H1 (cell line): ENCODE results near the gene KATNAL1. TPM values are rescaled to one million over a fixed set of nuclear protein-coding genes. Genes with fewer than 3 reads are reported as not detected.

Experiments used
- CTCF ChIA-PET: fragments of 300-600 bp; sonication (Branson Sonifier 250); formaldehyde crosslinking; loops from one replicate; lab custom pipeline; 2021; ENCODE audit not compliant: partially characterized antibody; lab: Charles Lee
- POLR2A ChIA-PET: fragments of 300-600 bp; sonication (Branson Sonifier 250); formaldehyde crosslinking; loops from one replicate; lab custom pipeline; 2021; ENCODE audit warnings: inconsistent platforms; ENCODE audit not compliant: partially characterized antibody; lab: Charles Lee
- DNase-seq, 2 experiments: peaks; one replicate each; pipeline versions ENCODE4 v3.0.0 to v3.0.0-alpha.2; 2010 to 2022; ENCODE audit warnings: low spot score in 2 of 2, low read depth in 1 of 2, mixed read lengths in 1 of 2
- FAIRE-seq: peaks from 2 replicates; lab custom pipeline; 2011; peaks lifted over from hg19 to GRCh38; lab: Jason Lieb, UNC
- H2AFZ ChIP-seq: 2 replicates; pipeline ENCODE4 v1.8.1; 2012; ENCODE audit warnings: low read length, inconsistent platforms
- H2AK5ac ChIP-seq: 2 replicates; pipeline ENCODE4 v1.6.1; 2013; ENCODE audit warnings: low read depth, low read length
- H2BK120ac ChIP-seq: replicated peaks from 2 replicates; pipeline ENCODE3; 2013; ENCODE audit warnings: low read depth, low read length, inconsistent platforms
- H2BK12ac ChIP-seq: 2 replicates; pipeline ENCODE4 v1.6.1; 2013; ENCODE audit warnings: low read depth, low read length
- H2BK15ac ChIP-seq: 2 replicates; pipeline ENCODE4 v1.6.1; 2013; ENCODE audit warnings: low read length
- H2BK20ac ChIP-seq: 2 replicates; pipeline ENCODE4 v1.6.1; 2013; ENCODE audit warnings: low read length
- H2BK5ac ChIP-seq: 2 replicates; pipeline ENCODE4 v1.6.1; 2013; ENCODE audit warnings: low read depth, low read length
- H3K14ac ChIP-seq: 2 replicates; pipeline ENCODE4 v1.6.1; 2013; ENCODE audit warnings: inconsistent platforms; ENCODE audit not compliant: insufficient read length
- H3K18ac ChIP-seq: 2 replicates; pipeline ENCODE4 v1.6.1; 2013; ENCODE audit warnings: low read length; ENCODE audit errors: extremely low read depth
- H3K23ac ChIP-seq: 2 replicates; pipeline ENCODE4 v1.6.1; 2013; ENCODE audit warnings: inconsistent platforms; ENCODE audit not compliant: insufficient read length
- H3K23me2 ChIP-seq: 2 replicates; pipeline ENCODE4 v1.6.1; 2013; ENCODE audit warnings: low read depth, low read length
- H3K27ac ChIP-seq: 2 replicates; pipeline ENCODE4 v1.6.1; 2011; ENCODE audit warnings: low read depth, low read length, inconsistent platforms
- H3K27me3 ChIP-seq, 4 experiments: replicated peaks in 1 of 4; 1 replicate in 1 of 4; 2 replicates in 3 of 4; pipeline versions ENCODE4 v1.6.1 to v1.8.1; 2011 to 2013; ENCODE audit warnings: low read length in 3 of 4, mild to moderate bottlenecking in 3 of 4, inconsistent platforms in 2 of 4, mixed read lengths in 2 of 4, moderate library complexity in 1 of 4; ENCODE audit not compliant: control insufficient read depth in 3 of 4, insufficient read depth in 3 of 4; ENCODE audit errors: extremely low read depth in 1 of 4
- H3K36me3 ChIP-seq, 4 experiments: 2 replicates each; pipeline versions ENCODE4 v1.6.1 to v1.8.1; 2011 to 2013; ENCODE audit warnings: mild to moderate bottlenecking in 4 of 4, low read length in 3 of 4, moderate library complexity in 2 of 4, control low read depth in 1 of 4, inconsistent platforms in 1 of 4; ENCODE audit not compliant: insufficient read depth in 4 of 4, control insufficient read depth in 2 of 4
- H3K4ac ChIP-seq: replicated peaks from 2 replicates; pipeline ENCODE3; 2013; ENCODE audit warnings: low read length, low read depth, mixed read lengths, inconsistent platforms; ENCODE audit not compliant: insufficient read length
- H3K4me1 ChIP-seq, 4 experiments: replicated peaks in 1 of 4; 1 replicate in 1 of 4; 2 replicates in 3 of 4; pipeline versions ENCODE4 v1.6.1 to v1.8.1; 2011 to 2013; ENCODE audit warnings: low read length in 3 of 4, inconsistent platforms in 2 of 4, mixed read lengths in 1 of 4; ENCODE audit not compliant: insufficient read depth in 4 of 4, control insufficient read depth in 3 of 4
- H3K4me2 ChIP-seq, 2 experiments: 2 replicates each; pipeline versions ENCODE4 v1.6.1 to v1.8.1; 2011 to 2013; ENCODE audit warnings: low read depth in 2 of 2, low read length in 2 of 2, control low read depth in 1 of 2, inconsistent platforms in 1 of 2, mild to moderate bottlenecking in 1 of 2; ENCODE audit not compliant: insufficient read depth in 1 of 2
- H3K4me3 ChIP-seq, 4 experiments: fragments of 200-600, 300-600 bp in 1 of 4; sonication (generic), shearing (Covaris generic), sonication (Bioruptor Twin) in 1 of 4; 2 replicates each; pipeline versions ENCODE4 v1.5.1 to v1.8.1; 2011 to 2016; ENCODE audit warnings: low read length in 4 of 4, low read depth in 3 of 4, control low read depth in 2 of 4, inconsistent platforms in 2 of 4, mild to moderate bottlenecking in 2 of 4, mixed read lengths in 1 of 4, moderate library complexity in 1 of 4; ENCODE audit not compliant: insufficient read depth in 2 of 4; ENCODE audit errors: extremely low read depth in 1 of 4
- H3K56ac ChIP-seq: replicated peaks from 2 replicates; pipeline ENCODE3; 2013; ENCODE audit warnings: low read depth, mild to moderate bottlenecking, mixed read lengths, low read length, inconsistent platforms; ENCODE audit not compliant: insufficient read length
- H3K79me1 ChIP-seq: 2 replicates; pipeline ENCODE4 v1.6.1; 2013; ENCODE audit warnings: low read depth, low read length, control low read depth
- H3K79me2 ChIP-seq, 2 experiments: 2 replicates each; pipeline versions ENCODE4 v1.6.1 to v1.8.1; 2012 to 2013; ENCODE audit warnings: low read length in 2 of 2, mild to moderate bottlenecking in 2 of 2, inconsistent platforms in 1 of 2; ENCODE audit not compliant: insufficient read depth in 2 of 2, control insufficient read depth in 1 of 2
- H3K9ac ChIP-seq, 4 experiments: replicated peaks in 1 of 4; 1 replicate in 1 of 4; 2 replicates in 3 of 4; pipeline versions ENCODE4 v1.6.1 to v1.8.1; 2011 to 2013; ENCODE audit warnings: low read depth in 3 of 4, low read length in 3 of 4, control low read depth in 2 of 4, mild to moderate bottlenecking in 2 of 4, moderate library complexity in 2 of 4, inconsistent platforms in 1 of 4; ENCODE audit errors: extremely low read depth in 1 of 4
- H3K9me3 ChIP-seq, 2 experiments: 2 replicates each; pipeline versions ENCODE4 v1.6.1 to v1.8.1; 2012 to 2013; ENCODE audit warnings: mild to moderate bottlenecking in 2 of 2, moderate library complexity in 2 of 2, control low read depth in 1 of 2, inconsistent platforms in 1 of 2, low read depth in 1 of 2, low read length in 1 of 2, mixed read lengths in 1 of 2; ENCODE audit not compliant: insufficient read depth in 2 of 2
- H4K20me1 ChIP-seq, 2 experiments: replicated peaks in 1 of 2; 2 replicates each; pipeline versions ENCODE3 to v1.8.1; 2011 to 2013; ENCODE audit warnings: inconsistent platforms in 2 of 2, low read length in 2 of 2, mild to moderate bottlenecking in 1 of 2; ENCODE audit not compliant: insufficient read depth in 2 of 2, control insufficient read depth in 1 of 2
- H4K5ac ChIP-seq: 2 replicates; pipeline ENCODE4 v1.6.1; 2013; ENCODE audit warnings: low read length, low read depth, mixed read lengths, inconsistent platforms; ENCODE audit not compliant: insufficient read length
- H4K8ac ChIP-seq: 2 replicates; pipeline ENCODE4 v1.8.0; 2013; ENCODE audit warnings: mild to moderate bottlenecking, moderate library complexity, low read length, inconsistent platforms; ENCODE audit not compliant: insufficient read depth; ENCODE audit errors: extremely low read depth
- H4K91ac ChIP-seq: replicated peaks from 2 replicates; pipeline ENCODE3; 2013; ENCODE audit warnings: low read length, mixed read lengths, inconsistent platforms; ENCODE audit not compliant: insufficient read length
- ASH2L ChIP-seq: fragments of 200-600, 300-600 bp; sonication (generic); IDR thresholded peaks from one replicate; pipeline ENCODE4 v1.7.1; 2017; ENCODE audit warnings: low read length
- CEBPB ChIP-seq: IDR thresholded peaks from 2 replicates; pipeline ENCODE4 v1.6.1; 2012; ENCODE audit warnings: low read depth, low read length
- CREB1 ChIP-seq: IDR thresholded peaks from 2 replicates; pipeline ENCODE4 v1.6.1; 2012; ENCODE audit warnings: inconsistent platforms
- EZH2 ChIP-seq: fragments of 200-600 bp; sonication (generic); IDR thresholded peaks from 2 replicates; pipeline ENCODE4 v1.7.1; 2012; ENCODE audit warnings: low read depth, mild to moderate bottlenecking, moderate library complexity, low read length, inconsistent platforms; ENCODE audit not compliant: severe bottlenecking
- GTF2F1 ChIP-seq: IDR thresholded peaks from 2 replicates; pipeline ENCODE4 v1.6.1; 2012; ENCODE audit warnings: low read depth, low read length, improper control_type of control experiment, borderline replicate concordance
- HDAC2 ChIP-seq, 2 experiments: fragments of 300-600 bp in 1 of 2; sonication (generic) in 1 of 2; IDR thresholded peaks; 2 replicates each; pipeline ENCODE4 v1.6.1; 2011 to 2012; ENCODE audit warnings: low read depth in 2 of 2, low read length in 2 of 2, mild to moderate bottlenecking in 2 of 2, moderate library complexity in 2 of 2, borderline replicate concordance in 1 of 2, inconsistent platforms in 1 of 2
- HDAC6 ChIP-seq: IDR thresholded peaks from one replicate; pipeline ENCODE4 v1.7.1; 2012; ENCODE audit warnings: low read depth, mild to moderate bottlenecking, inconsistent platforms, low read length, moderate library complexity
- JUN ChIP-seq: IDR thresholded peaks from 2 replicates; pipeline ENCODE4 v1.6.1; 2011; ENCODE audit warnings: low read depth, mild to moderate bottlenecking, improper control_type of control experiment, low read length
- KDM4A ChIP-seq: IDR thresholded peaks from one replicate; pipeline ENCODE4 v1.7.1; 2012; ENCODE audit warnings: low read depth, mild to moderate bottlenecking, moderate library complexity, low read length, inconsistent platforms; ENCODE audit not compliant: severe bottlenecking
- KDM5A ChIP-seq: fragments of 200-600 bp; IDR thresholded peaks from 2 replicates; pipeline ENCODE4 v1.7.1; 2012; ENCODE audit warnings: mild to moderate bottlenecking, low read length, inconsistent platforms, mixed read lengths
- POLR2A ChIP-seq, 2 experiments: IDR thresholded peaks; 1 replicate in 1 of 2; 2 replicates in 1 of 2; pipeline ENCODE4 v1.6.1; 2011; ENCODE audit warnings: low read depth in 2 of 2, low read length in 2 of 2, mild to moderate bottlenecking in 2 of 2; ENCODE audit errors: control extremely low read depth in 1 of 2
- POU5F1 ChIP-seq: IDR thresholded peaks from 2 replicates; pipeline ENCODE4 v1.6.1; 2011; ENCODE audit warnings: low read depth, mild to moderate bottlenecking, low read length, moderate library complexity
- SIX5 ChIP-seq: IDR thresholded peaks from 2 replicates; pipeline ENCODE4 v1.6.1; 2011; ENCODE audit warnings: mild to moderate bottlenecking, low read depth, low read length
- SP1 ChIP-seq: IDR thresholded peaks from 2 replicates; pipeline ENCODE4 v1.6.1; 2011; ENCODE audit warnings: low read depth, low read length
- TAF7 ChIP-seq: optimal IDR thresholded peaks from 2 replicates; pipeline ENCODE3; 2011; ENCODE audit warnings: low read depth, mild to moderate bottlenecking, inconsistent platforms, low read length, moderate library complexity, borderline replicate concordance
- YY1 ChIP-seq: IDR thresholded peaks from 2 replicates; pipeline ENCODE4 v1.6.1; 2011; ENCODE audit warnings: low read depth, mild to moderate bottlenecking, low read length
- WGBS, 2 experiments: shearing (Covaris generic) in 1 of 2; methylation state at CpG; one replicate each; pipeline versions ENCODE4 v1.1.6 to v1.1.7; 2013 to 2015; ENCODE audit warnings: low lambda C conversion rate in 2 of 2, mixed read lengths in 2 of 2, inconsistent platforms in 1 of 2, low coverage in 1 of 2, missing lambda C conversion rate in 1 of 2; ENCODE audit not compliant: insufficient replicate concordance in 2 of 2, insufficient coverage in 1 of 2, insufficient read length in 1 of 2; ENCODE audit errors: extremely low coverage in 1 of 2, missing lambda C conversion rate in 1 of 2; 5-methylcytosine and 5-hydroxymethylcytosine counted together
- polyA plus RNA-seq, 7 experiments: library from polyadenylated mRNA; depleted of rRNA in 3 of 7; stranded (reverse) in 5 of 7; unstranded in 2 of 7; fragments of >200 nt in 5 of 7; fragments of 200-250 nt in 2 of 7; gene quantifications; 1 replicate in 5 of 7; 2 replicates in 1 of 7; 4 replicates in 1 of 7; pipeline versions ENCODE4 v1.2.1 to v1.2.3, GENCODE V29; 2011 to 2013; ENCODE audit warnings: missing spikeins in 2 of 7, mixed read lengths in 2 of 7
- total RNA-seq: library from RNA; stranded (reverse); fragmentation: NEBNext Ultra II Directional; extraction: Animal tissue kit (Norgen Biotek cat#: 25700); gene quantifications from 2 replicates; pipeline ENCODE4 v1.2.1, GENCODE V29; 2021

Gene KATNAL1
- total and polyA plus RNA-seq, 2 of the 8 experiments (the other 6 are each of a cell fraction or from before 2014, with no cell fraction given), result 4.0 to 13.2 TPM

GRCh38 chr13:30165071-30165470 lies 142.3 kb downstream of the KATNAL1 start:
- H3K9ac ChIP-seq, result no peak overlapping the region
- H2BK12ac ChIP-seq, result no peak overlapping the region
- H3K4ac ChIP-seq, result no peak overlapping the region
- no peak overlapping the region for H4K8ac ChIP-seq
- H4K91ac ChIP-seq, result no peak overlapping the region
- H3K9me3 ChIP-seq, result no peaks in the 10 kb centered on the region
- DNase-seq (no peak), FAIRE-seq (no peak)
- H3K79me2 ChIP-seq, result no peaks in the 10 kb centered on the region
- WGBS, 2 experiments, result 83% methylated on average over 2 of the region's 2 CpGs; no CpG with 5 or more reads in 1 of the 2 experiments
- no peak overlapping the region for H3K4me3 ChIP-seq
- no peaks in the 10 kb centered on the region for H3K36me3 ChIP-seq
- H3K27ac ChIP-seq, result no peak overlapping the region
- no peak overlapping the region for H4K5ac ChIP-seq
- peaks cover 0 to 3% (median 1%) of the 10 kb centered on the region in 4 experiments; a peak in 3 of 7 replicates for H3K4me1 ChIP-seq
- H3K56ac ChIP-seq, result no peak overlapping the region
- H3K27me3 ChIP-seq, result no peaks in the 10 kb centered on the region
- 0 out of 2 replicates have a peak overlapping the region, but pooled peaks have one; percentile 18 for H2AFZ ChIP-seq
- no peak overlapping the region for H2AK5ac ChIP-seq
- H2BK120ac ChIP-seq, result no peak overlapping the region
- no peak overlapping the region for H3K23ac ChIP-seq
- H3K4me2 ChIP-seq, result no peak overlapping the region
- no peak overlapping the region for H3K18ac ChIP-seq
- no peaks in the 10 kb centered on the region for H4K20me1 ChIP-seq
- no peak overlapping the region for H2BK15ac ChIP-seq
- no peak overlapping the region for H2BK20ac ChIP-seq
- ChIA-PET CTCF (interaction anchor here (1.0 to 2.1 kb wide), 4 partner anchors 8 to 142 kb away, joined by 3 to 11 read pairs (median 4); no protein-coding TSS in a partner anchor), POLR2A (interaction anchor here (1.3 kb wide), 1 partner anchor 17 kb away, joined by 4 read pairs; no protein-coding TSS in a partner anchor)
- H3K23me2 ChIP-seq, result no peaks in the 10 kb centered on the region
- no peak overlapping the region for H3K14ac ChIP-seq
- H3K79me1 ChIP-seq, result no peaks in the 10 kb centered on the region
- H2BK5ac ChIP-seq, result no peak overlapping the region
- TF ChIP-seq HDAC2 (IDR thresholded peaks at IDR 0.05; ENCODE audit: borderline replicate concordance in 1 of 2, low read depth in 2 of 2, low read length in 2 of 2) (no peak), EZH2 (no peak), POU5F1 (no peak), JUN (no peak), TAF7 (no peak), SIX5 (no peak), CREB1 (no peak), SP1 (no peak), ASH2L (no peak), GTF2F1 (no peak), CEBPB (no peak), KDM4A (no peak), POLR2A (IDR thresholded peaks at IDR 0.05; ENCODE audit: control extremely low read depth in 1 of 2, low read depth in 2 of 2, low read length in 2 of 2) (no peak), HDAC6 (no peak), YY1 (no peak), KDM5A (no peak)
